Gastroesophageal sphincter (tissue), 3 donors: ENCODE measurements around the gene KBTBD12.

Source experiments
- EP300 ChIP-seq: sonication (generic); formaldehyde crosslinking; IDR thresholded peaks from one replicate; pipeline ENCODE4 v1.6.1; 2017; ENCODE audit warnings: antibody characterized with exemption, mild to moderate bottlenecking
- POLR2A ChIP-seq, 2 donors: fragments of 450-650 bp; IDR thresholded peaks; one replicate each; pipeline ENCODE4 v1.6.1; 2017; ENCODE audit warnings: antibody characterized with exemption in 2 of 2, mild to moderate bottlenecking in 2 of 2, moderate library complexity in 1 of 2
- POLR2AphosphoS5 ChIP-seq: sonication (generic); formaldehyde crosslinking; IDR thresholded peaks from one replicate; pipeline ENCODE4 v1.6.1; 2017; ENCODE audit warnings: antibody characterized with exemption
- TF ChIP-seq, protein P1 (sequence below), 4 experiments: fragments of 200-600 bp in 2 of 4; fragments of 450-650 bp in 2 of 4; sonication (generic) in 1 of 4; IDR thresholded peaks; one replicate each; pipeline ENCODE4 v1.5.1; 2017 to 2019; ENCODE audit warnings: antibody characterized with exemption in 4 of 4, mild to moderate bottlenecking in 2 of 4, moderate library complexity in 2 of 4

- TF ChIP-seq POLR2AphosphoS5 = no peak
- TF ChIP-seq POLR2A (IDR thresholded peaks at IDR 0.05) = no peak
- no peak for TF ChIP-seq EP300
- TF ChIP-seq, protein P1, sequence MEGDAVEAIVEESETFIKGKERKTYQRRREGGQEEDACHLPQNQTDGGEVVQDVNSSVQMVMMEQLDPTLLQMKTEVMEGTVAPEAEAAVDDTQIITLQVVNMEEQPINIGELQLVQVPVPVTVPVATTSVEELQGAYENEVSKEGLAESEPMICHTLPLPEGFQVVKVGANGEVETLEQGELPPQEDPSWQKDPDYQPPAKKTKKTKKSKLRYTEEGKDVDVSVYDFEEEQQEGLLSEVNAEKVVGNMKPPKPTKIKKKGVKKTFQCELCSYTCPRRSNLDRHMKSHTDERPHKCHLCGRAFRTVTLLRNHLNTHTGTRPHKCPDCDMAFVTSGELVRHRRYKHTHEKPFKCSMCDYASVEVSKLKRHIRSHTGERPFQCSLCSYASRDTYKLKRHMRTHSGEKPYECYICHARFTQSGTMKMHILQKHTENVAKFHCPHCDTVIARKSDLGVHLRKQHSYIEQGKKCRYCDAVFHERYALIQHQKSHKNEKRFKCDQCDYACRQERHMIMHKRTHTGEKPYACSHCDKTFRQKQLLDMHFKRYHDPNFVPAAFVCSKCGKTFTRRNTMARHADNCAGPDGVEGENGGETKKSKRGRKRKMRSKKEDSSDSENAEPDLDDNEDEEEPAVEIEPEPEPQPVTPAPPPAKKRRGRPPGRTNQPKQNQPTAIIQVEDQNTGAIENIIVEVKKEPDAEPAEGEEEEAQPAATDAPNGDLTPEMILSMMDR (IDR thresholded peaks at IDR 0.05) = no peak
These were observed 25.1 kb downstream of the KBTBD12 start for GRCh38 chr3:127940116-127940515.
